Stimulated activated CD4-positive, alpha-beta T cell treated with anti-CD3 and anti-CD28 coated beads, Interleukin-2, amount 100 ng/mL, for 48 hours (primary cell): ENCODE data around the gene TGM3.

Experiments used
- DNase-seq, 2 donors: peaks; one replicate each; pipeline ENCODE4 v3.0.0-alpha.2; 2020

Gene TGM3

DNA sequence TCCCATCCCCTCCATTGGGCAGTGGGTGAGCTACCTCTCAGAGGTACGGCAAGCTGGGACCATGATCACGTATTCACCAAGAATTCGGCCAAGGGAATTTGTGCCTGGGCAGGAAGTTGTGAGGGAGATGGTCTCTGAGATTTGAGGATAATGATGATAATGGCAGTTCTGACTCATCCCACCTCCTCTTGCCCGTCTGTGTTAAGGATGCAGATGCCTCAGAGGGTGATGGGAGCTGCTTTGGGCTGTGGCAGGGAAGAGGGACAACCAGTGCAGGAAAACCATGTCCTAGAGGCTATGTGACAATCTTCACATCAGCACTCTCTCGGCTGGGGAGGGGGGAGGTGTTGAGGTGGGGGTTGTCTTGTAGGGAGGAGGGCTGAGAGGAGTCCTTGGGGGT, 89.2 kb downstream of the TGM3 start:
- no peak for DNase-seq

DNA sequence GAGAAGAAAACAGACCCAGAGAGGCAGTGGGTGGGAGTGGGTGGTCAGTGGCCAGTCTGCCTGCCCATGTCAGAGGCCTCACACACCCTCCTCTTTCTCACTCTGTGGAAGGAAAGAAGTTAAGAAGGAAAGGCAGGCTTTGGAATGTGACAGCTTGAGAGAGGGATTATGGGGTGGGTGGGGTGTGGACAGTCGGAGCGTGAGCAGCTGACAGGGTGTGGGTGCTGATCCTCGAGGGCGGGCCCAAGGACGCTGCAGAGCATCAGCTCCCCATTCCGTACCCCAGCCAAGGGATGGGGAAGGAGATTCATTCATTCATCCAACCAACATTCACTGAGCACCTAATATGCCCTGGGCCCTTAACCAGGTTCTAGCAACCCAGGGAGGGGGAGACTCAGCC, 89.7 kb downstream of the TGM3 start:
- no peak for DNase-seq

DNA sequence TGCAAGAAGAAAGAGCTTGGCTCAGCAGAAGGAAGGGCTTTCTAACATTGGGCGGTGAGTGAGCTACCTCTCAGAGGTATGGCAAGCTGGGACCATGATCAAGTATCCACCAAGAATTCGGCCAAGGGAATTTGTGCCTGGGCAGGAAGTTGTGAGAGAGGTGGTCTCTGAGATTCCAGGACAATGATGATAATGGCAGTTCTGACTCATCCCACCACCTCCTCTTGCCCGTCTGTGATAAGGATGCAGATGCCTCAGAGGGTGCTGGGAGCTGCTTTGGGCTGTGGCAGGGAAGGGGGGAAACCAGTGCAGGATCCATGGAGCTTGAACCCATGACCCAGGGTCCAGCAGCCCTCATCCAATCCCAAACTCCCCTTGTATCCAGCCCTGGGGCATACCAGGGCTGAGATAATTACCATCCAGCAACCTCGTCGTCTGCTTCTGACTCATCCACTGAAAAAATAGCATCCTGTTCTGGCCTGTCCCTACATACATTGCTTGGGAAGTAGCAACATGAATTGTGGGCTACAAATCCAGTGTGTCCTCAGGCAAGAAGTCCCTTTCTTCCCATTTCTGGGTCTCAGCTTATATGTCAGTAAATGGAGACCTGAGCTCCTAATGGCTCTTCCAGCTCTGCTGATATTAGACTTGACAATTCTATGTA, 90.8 kb downstream of the TGM3 start:
- DNase-seq = no peak

DNA sequence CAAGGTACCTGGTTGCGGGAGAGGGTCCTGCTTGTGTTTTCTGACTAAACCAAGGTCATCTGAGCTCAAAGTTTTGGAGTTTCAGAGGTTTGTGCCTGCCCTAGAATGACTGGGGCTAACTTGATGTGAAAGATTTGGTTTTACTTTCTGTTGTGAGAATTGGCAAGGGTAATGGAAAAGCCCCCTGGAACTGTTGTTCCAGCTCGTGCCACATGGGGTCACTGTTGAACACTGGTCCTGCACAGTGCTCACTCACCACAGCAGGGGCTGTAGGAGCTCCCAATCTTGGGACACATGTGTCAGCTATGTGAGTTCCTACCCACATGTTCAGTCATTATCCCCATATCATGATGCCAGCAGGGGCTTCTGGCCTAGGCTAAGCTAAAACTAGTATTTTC, 91.4 kb downstream of the TGM3 start:
- peak; percentile 41 to 56 for DNase-seq

DNA sequence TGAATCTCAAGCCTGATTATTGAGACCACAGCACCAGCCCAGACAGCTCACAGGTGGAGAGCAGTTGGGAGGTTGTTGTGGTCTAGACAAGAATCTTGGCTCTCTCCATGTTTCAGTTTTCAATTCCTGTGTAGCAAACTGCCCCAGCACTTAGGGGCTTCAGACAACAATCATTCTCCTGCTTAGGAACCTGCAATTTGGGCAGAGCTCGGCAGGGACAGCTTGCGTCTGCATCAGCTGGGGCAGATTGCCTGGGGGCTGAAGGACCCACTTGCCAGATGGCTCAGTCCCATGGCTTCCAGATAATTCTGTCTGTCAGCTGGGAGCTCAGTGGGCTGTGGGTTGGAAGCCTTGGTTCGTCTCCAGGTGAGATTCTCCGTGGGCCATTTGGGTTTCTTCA, 91.8 kb downstream of the TGM3 start:
- DNase-seq = no peak
